Measurements from ENCODE around the gene CD55.
"Not testable (repeated sequence)": the region's sequence is repeated elsewhere in the genome, so short reads cannot be mapped to it uniquely, and the experiment has no call there.

The CD55 gene

GRCh38 chr1:207306603-207307002 is 14.9 kb upstream of the CD55 start:
- DNase-seq, result no peak

GRCh38 chr1:207308451-207309190 is 12.9 kb upstream of the CD55 start:
- no peak for DNase-seq

GRCh38 chr1:207309745-207310273 is 11.7 kb upstream of the CD55 start:
- no peak for DNase-seq

GRCh38 chr1:207311888-207312603 is 9.4 kb upstream of the CD55 start:
- DNase-seq, result no peak

- DNase-seq, result no peak
Observed at GRCh38 chr1:207312604-207312920, 8.9 kb upstream of the CD55 start.

- no peak for DNase-seq
Observed at GRCh38 chr1:207313131-207313530, 8.3 kb upstream of the CD55 start.

GRCh38 chr1:207314816-207315215 is 6.7 kb upstream of the CD55 start:
- DNase-seq, result no peak

GRCh38 chr1:207315435-207315834 is 6.0 kb upstream of the CD55 start:
- DNase-seq, result no peak

- no peak for DNase-seq
Observed at GRCh38 chr1:207316141-207316540, 5.3 kb upstream of the CD55 start.

- DNase-seq, result no peak
Observed at GRCh38 chr1:207316622-207317391, 4.7 kb upstream of the CD55 start.

GRCh38 chr1:207317561-207317960 is 3.9 kb upstream of the CD55 start:
- no peak for DNase-seq

GRCh38 chr1:207318072-207318619 is 3.3 kb upstream of the CD55 start:
- no peak for DNase-seq

- DNase-seq, result no peak
Observed at GRCh38 chr1:207319199-207319598, 2.3 kb upstream of the CD55 start.

GRCh38 chr1:207320105-207320504 is 1.4 kb upstream of the CD55 start:
- DNase-seq, result not testable (repeated sequence)

- no peak for DNase-seq
Observed at GRCh38 chr1:207321790-207322645, 540 bp downstream of the CD55 start.

- DNase-seq, result no peak
Observed at GRCh38 chr1:207323425-207324225, 2.1 kb downstream of the CD55 start.

GRCh38 chr1:207328004-207328403 is 6.5 kb downstream of the CD55 start:
- no peak for DNase-seq

GRCh38 chr1:207328908-207329440 is 7.5 kb downstream of the CD55 start:
- DNase-seq, result no peak

- DNase-seq, result no peak
Observed at GRCh38 chr1:207329469-207329868, 8.0 kb downstream of the CD55 start.

GRCh38 chr1:207330011-207330710 is 8.7 kb downstream of the CD55 start:
- DNase-seq, result no peak

Measured in activated CD8-positive, alpha-beta memory T cell treated with anti-CD3 and anti-CD28 coated beads for 24 hours (primary cell).